GM12878 (cell line): ENCODE results near the gene TSC22D1.

Experiments
- ETV6 ChIP-seq, 2 experiments: fragments of 450-650 bp in 1 of 2; IDR thresholded peaks in 1 of 2; conservative IDR thresholded peaks in 1 of 2; 2 replicates each; pipeline ENCODE4 v1.6.1; 2014; ENCODE audit warnings: antibody characterized with exemption in 1 of 2, borderline replicate concordance in 1 of 2, low read depth in 1 of 2, mild to moderate bottlenecking in 1 of 2, moderate library complexity in 1 of 2
- EZH2 ChIP-seq: IDR thresholded peaks from 2 replicates; pipeline ENCODE4 v1.6.1; 2012; ENCODE audit warnings: low read depth, mild to moderate bottlenecking, control low read depth, inconsistent platforms, low read length, borderline replicate concordance; ENCODE audit not compliant: control insufficient read depth
- FOXM1 ChIP-seq: IDR thresholded peaks from 2 replicates; pipeline ENCODE4 v1.6.1; 2012; ENCODE audit warnings: low read depth, mild to moderate bottlenecking, inconsistent platforms, low read length, moderate library complexity
- NFIC ChIP-seq: IDR thresholded peaks from 2 replicates; pipeline ENCODE4 v1.6.1; 2012; ENCODE audit warnings: low read depth, mild to moderate bottlenecking, inconsistent platforms, low read length, moderate library complexity
- POLR2A ChIP-seq: IDR thresholded peaks from 2 replicates; pipeline ENCODE4 v1.6.1; 2011; ENCODE audit warnings: low read depth, mild to moderate bottlenecking, low read length
- POLR2AphosphoS5 ChIP-seq: IDR thresholded peaks from 2 replicates; pipeline ENCODE4 v1.6.1; 2011; ENCODE audit warnings: mild to moderate bottlenecking, low read length, inconsistent platforms
- USF2 ChIP-seq: IDR thresholded peaks from 2 replicates; pipeline ENCODE4 v1.6.1; 2011; ENCODE audit warnings: low read depth, low read length, improper control_type of control experiment, borderline replicate concordance
- TF ChIP-seq, protein P1 (sequence below), 3 experiments: IDR thresholded peaks in 2 of 3; conservative IDR thresholded peaks in 1 of 3; 2 replicates each; pipeline ENCODE4 v1.5.1; 2011; ENCODE audit warnings: low read depth in 3 of 3, low read length in 3 of 3, mild to moderate bottlenecking in 3 of 3, control low read depth in 2 of 3, moderate library complexity in 2 of 3, inconsistent platforms in 1 of 3, mixed read lengths in 1 of 3; ENCODE audit not compliant: control insufficient read depth in 2 of 3, insufficient read depth in 1 of 3; ENCODE audit errors: extremely low read depth in 1 of 3

DNA sequence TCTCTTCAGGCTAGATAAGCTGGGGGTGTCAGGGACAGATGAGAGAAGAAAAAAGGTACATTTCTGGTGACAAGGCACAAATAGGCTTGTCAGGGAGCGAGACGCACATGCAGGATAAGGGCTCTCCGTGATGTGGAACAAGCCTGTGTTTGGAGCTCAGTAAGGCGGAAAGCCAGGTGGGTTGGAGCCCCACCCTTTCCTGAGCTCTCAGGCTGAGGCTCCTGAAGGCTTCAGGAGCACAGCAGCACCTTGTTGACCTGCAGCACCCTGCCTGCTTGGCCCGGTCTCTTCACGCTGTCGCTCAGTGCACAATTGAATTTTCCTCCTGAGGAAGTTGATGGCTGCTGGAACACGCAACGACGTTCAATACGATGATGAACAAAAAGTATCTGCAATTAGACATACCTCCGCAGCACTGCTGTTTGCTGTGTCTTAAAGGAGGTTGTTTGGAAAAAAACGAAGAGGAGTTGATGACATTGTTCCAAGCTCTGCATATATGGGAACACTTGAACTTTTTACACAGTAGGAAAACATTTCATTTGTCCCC is 173.2 kb downstream of the TSC22D1 start:
- no peak for TF ChIP-seq FOXM1
- TF ChIP-seq ETV6 (conservative IDR thresholded peaks at IDR 0.05 in 1 of 2, IDR thresholded peaks at IDR 0.05 in 1 of 2; ENCODE audit: borderline replicate concordance in 1 of 2, low read depth in 1 of 2), result no peak
- TF ChIP-seq, protein P1, sequence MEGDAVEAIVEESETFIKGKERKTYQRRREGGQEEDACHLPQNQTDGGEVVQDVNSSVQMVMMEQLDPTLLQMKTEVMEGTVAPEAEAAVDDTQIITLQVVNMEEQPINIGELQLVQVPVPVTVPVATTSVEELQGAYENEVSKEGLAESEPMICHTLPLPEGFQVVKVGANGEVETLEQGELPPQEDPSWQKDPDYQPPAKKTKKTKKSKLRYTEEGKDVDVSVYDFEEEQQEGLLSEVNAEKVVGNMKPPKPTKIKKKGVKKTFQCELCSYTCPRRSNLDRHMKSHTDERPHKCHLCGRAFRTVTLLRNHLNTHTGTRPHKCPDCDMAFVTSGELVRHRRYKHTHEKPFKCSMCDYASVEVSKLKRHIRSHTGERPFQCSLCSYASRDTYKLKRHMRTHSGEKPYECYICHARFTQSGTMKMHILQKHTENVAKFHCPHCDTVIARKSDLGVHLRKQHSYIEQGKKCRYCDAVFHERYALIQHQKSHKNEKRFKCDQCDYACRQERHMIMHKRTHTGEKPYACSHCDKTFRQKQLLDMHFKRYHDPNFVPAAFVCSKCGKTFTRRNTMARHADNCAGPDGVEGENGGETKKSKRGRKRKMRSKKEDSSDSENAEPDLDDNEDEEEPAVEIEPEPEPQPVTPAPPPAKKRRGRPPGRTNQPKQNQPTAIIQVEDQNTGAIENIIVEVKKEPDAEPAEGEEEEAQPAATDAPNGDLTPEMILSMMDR (IDR thresholded peaks at IDR 0.05 in 2 of 3, conservative IDR thresholded peaks at IDR 0.05 in 1 of 3; ENCODE audit: control insufficient read depth in 2 of 3, extremely low read depth in 1 of 3, insufficient read depth in 1 of 3, low read depth in 3 of 3, low read length in 3 of 3), result no peak
- TF ChIP-seq NFIC, result no peak
- TF ChIP-seq POLR2AphosphoS5, result no peak
- TF ChIP-seq EZH2, result no peak
- TF ChIP-seq POLR2A, result no peak
- TF ChIP-seq USF2, result no peak
